GM21717 (cell line): Measurements from ENCODE around the gene PTPN4.

Experiments used
- ATAC-seq: cut with Tn5 transposase; IDR thresholded peaks from one replicate; pipeline ENCODE4 v1.9.1; 2021; ENCODE audit warnings: mild to moderate bottlenecking, moderate library complexity; ENCODE audit not compliant: unreplicated experiment

PTPN4 gene

DNA sequence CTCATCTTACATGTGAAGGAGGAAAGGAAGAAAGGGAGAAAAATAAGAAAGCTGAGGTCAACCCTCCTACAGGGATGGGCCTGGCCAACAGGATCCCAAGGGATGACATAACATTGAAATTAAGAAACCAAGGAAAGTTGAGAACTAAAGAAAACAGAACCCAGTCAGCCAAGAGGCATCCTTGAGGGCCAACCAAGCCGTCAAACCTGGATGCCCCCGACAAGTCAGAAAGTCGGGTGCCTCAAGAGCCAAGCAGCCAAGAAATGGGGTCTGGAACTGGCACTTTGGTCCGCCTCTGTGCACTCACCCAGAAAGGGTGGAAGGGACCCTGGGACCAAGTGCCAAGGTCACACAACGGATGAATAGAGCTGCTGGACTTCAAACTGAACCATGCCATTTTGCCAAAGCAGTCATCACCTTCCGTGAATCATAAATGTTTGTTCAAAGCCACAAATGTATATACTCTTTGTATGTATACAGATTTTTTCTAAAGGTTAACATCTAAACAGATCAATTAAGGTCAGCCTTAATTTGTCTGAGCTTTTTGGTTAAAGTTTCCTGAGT is 27.0 kb upstream of the PTPN4 start:
- no peak for ATAC-seq

- no peak for ATAC-seq
Observed at GRCh38 chr2:119734047-119734446, 25.7 kb upstream of the PTPN4 start.

GRCh38 chr2:119735565-119735964 is 24.2 kb upstream of the PTPN4 start:
- no peak for ATAC-seq

DNA sequence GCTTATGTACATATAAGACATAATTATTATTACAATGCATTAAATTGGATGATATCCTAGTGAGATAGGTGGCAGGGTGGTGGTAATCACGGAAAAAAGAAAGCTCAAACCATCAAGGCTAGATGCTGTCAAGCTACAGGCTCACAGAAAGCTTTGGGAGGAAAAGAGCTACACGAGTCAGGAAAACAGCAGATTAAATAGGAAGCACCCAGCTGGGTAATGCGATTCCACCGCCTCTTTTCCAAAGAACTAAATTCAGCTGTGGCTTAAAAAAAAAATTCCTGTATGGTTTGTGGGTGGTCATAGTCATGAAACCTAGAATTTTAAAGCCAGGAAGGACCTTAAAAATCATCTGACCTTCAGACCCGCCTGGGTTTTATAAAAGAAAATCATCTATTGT is 23.7 kb upstream of the PTPN4 start:
- no peak for ATAC-seq

- no peak for ATAC-seq
Observed at GRCh38 chr2:119739580-119740255, 20.0 kb upstream of the PTPN4 start.

GRCh38 chr2:119741001-119741400 is 18.7 kb upstream of the PTPN4 start:
- ATAC-seq: no peak

- ATAC-seq: no peak
Observed at GRCh38 chr2:119741868-119742267, 17.9 kb upstream of the PTPN4 start.

GRCh38 chr2:119744335-119744939 is 15.3 kb upstream of the PTPN4 start:
- no peak for ATAC-seq

- no peak for ATAC-seq
Observed at GRCh38 chr2:119745566-119745965, 14.2 kb upstream of the PTPN4 start.

DNA sequence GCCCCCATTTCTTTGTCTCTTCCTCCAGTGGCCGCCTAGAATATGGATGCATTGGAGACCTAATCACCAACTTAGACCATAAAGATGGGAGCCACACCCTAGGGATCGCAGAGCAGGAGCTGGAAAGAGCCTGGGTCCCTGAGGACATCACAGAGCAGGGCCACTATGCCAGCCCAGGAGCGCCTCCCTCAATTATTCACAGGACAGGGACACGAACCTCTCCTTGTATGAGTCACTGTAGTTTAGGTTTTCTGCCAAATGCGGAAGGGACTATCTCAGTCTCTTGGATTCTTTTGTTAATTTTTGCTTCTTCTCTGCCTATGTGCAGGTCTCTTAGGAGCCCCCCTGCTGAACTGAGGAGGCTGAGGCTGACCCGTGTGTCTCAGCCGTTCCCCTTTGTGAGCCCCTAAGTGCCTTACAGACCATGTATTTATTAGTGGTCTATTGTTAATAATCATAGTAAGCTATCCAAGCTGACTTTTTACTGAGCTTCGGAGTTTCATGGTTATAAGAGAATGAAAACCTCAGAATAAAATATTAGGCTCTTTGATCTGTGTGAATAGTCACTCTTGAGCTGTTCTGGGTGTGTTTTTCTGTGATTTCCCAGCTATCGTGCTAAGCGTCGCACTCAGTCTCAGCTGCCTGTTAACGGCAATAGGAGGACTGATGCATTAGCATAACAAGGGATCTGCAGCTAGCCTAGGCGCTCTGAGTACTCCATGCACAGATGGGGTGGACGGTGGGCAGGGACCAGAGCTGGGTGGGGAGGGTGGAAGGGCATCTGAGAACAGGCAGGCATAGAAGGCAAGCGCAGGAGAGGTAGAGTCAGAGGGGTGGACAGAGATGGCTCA is 12.7 kb upstream of the PTPN4 start:
- no peak for ATAC-seq

DNA sequence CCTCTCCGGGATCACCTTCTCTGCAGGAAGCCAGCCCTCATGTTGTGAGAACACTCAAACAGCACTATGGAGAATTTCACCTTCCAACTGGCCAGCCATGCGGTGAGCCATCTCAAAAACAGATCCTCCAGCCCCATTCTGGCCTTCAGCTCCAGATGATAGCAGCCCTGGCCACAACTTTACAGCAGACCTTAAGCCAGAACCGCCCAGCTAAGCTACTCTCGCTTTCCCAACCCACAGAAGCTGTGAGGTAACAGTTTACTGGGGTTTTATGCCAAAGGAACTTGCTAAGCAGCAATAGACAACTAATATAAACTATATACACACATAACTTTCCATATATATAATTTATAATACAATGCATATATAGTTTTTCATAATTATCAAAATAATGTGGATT is 11.6 kb upstream of the PTPN4 start:
- ATAC-seq: no peak

GRCh38 chr2:119749477-119750012 is 10.2 kb upstream of the PTPN4 start:
- no peak for ATAC-seq

- ATAC-seq: no peak
Observed at GRCh38 chr2:119751706-119752105, 8.0 kb upstream of the PTPN4 start.

DNA sequence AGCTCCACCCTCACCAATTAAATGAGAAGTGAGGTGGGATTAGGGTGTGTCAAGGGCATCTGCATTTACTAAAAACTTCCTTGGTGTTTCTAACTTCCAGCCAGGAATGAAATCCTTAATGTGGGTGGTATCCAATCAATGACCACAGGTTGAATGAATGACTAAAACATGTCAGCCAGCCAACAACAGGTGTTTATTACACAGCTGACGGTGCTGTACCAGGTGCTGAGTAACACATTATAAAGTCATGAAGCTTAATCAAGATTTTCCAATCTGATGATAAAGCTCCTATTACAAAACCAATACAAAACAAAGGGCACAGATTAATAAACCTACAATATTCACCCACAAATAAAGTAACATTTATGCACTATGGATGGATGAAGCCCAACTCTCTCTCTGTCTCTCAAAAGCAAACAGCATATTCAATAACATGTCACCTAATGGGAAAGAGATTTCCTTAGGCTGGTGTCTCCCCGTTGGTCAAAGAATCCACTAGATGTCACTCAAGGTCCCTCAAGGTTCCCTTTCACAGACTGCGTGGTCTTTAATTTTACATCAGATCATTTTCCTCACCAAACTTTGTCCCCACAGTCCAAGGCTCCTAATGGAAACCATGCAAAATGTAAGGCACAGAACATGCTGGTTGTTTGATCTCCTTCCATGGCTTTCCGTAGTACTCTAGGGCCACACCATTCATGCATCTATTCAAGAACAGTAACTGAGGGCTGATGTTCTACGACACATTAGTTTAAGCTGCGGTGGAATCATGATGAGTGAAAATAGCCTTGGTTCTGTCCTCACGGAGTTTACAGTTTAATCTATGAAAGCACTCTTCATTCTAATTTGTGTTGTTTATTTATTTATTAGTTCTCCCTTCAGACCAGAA is 6.4 kb upstream of the PTPN4 start:
- no peak for ATAC-seq

GRCh38 chr2:119753930-119754321 is 5.8 kb upstream of the PTPN4 start:
- no peak for ATAC-seq

GRCh38 chr2:119755906-119756305 is 3.8 kb upstream of the PTPN4 start:
- ATAC-seq: no peak

- ATAC-seq: no peak
Observed at GRCh38 chr2:119756837-119757236, 2.9 kb upstream of the PTPN4 start.

- ATAC-seq: no peak
Observed at GRCh38 chr2:119758881-119759450, 756 bp upstream of the PTPN4 start.

- ATAC-seq: peak; percentile 18
Observed at GRCh38 chr2:119760237-119760955, 674 bp downstream of the PTPN4 start.

DNA sequence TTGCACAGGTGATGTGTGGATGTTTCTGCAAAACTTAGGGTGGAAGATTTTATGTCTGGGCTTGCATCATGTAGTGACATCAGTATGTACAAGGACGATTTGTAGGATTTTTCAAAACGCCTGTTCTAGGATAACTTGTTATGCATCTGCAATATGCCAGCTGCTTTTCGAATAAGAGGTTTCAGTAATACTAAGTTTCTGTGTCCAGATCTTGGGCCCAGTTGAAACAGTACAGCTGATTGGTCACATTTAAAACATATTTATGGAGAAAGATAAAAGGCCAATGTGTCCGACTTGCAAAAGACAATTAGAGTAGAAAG is 1.2 kb downstream of the PTPN4 start:
- ATAC-seq: no peak
